H9 (cell line): ENCODE data around the gene ACTRT3. TPM values are rescaled to one million over a fixed set of nuclear protein-coding genes. Genes with fewer than 3 reads are reported as not detected.

Experiments used
- DNase-seq: peaks from one replicate; pipeline ENCODE4 v3.0.0-alpha.2; 2017
- H2AFZ ChIP-seq: one replicate; pipeline ENCODE4 v1.6.1; 2013; ENCODE audit warnings: mild to moderate bottlenecking, low read length, control low read depth, moderate library complexity
- H2AK5ac ChIP-seq: 2 replicates; pipeline ENCODE4 v1.6.1; 2013; ENCODE audit warnings: low read length, control low read depth, mixed read lengths; ENCODE audit not compliant: insufficient read length
- H2BK120ac ChIP-seq: one replicate; pipeline ENCODE4 v1.6.1; 2013; ENCODE audit warnings: low read depth, mild to moderate bottlenecking, low read length, control low read depth, inconsistent platforms; ENCODE audit not compliant: poor library complexity, severe bottlenecking
- H2BK12ac ChIP-seq: 2 replicates; pipeline ENCODE4 v1.6.1; 2013; ENCODE audit warnings: low read length, control low read depth, mixed read lengths, low read depth; ENCODE audit not compliant: insufficient read length
- H2BK15ac ChIP-seq: 2 replicates; pipeline ENCODE4 v1.6.1; 2013; ENCODE audit warnings: low read depth, low read length, control low read depth
- H2BK20ac ChIP-seq: one replicate; pipeline ENCODE4 v1.6.1; 2013; ENCODE audit warnings: low read depth, mild to moderate bottlenecking, low read length, control low read depth, inconsistent platforms; ENCODE audit not compliant: poor library complexity, severe bottlenecking
- H2BK5ac ChIP-seq: 2 replicates; pipeline ENCODE4 v1.6.1; 2013; ENCODE audit warnings: low read length, control low read depth, mixed read lengths; ENCODE audit not compliant: insufficient read length
- H3K14ac ChIP-seq: 2 replicates; pipeline ENCODE4 v1.6.1; 2013; ENCODE audit warnings: low read length, control low read depth; ENCODE audit not compliant: insufficient read depth
- H3K18ac ChIP-seq: 2 replicates; pipeline ENCODE4 v1.6.1; 2013; ENCODE audit warnings: low read depth, mild to moderate bottlenecking, mixed read lengths, low read length, control low read depth; ENCODE audit not compliant: insufficient read length
- H3K23ac ChIP-seq: 2 replicates; pipeline ENCODE4 v1.6.1; 2013; ENCODE audit warnings: low read length, control low read depth, mixed read lengths, low read depth; ENCODE audit not compliant: insufficient read length
- H3K23me2 ChIP-seq: 2 replicates; pipeline ENCODE4 v1.6.1; 2013; ENCODE audit warnings: low read depth, mild to moderate bottlenecking, mixed read lengths, low read length, control low read depth; ENCODE audit not compliant: insufficient read length, poor library complexity, severe bottlenecking
- H3K27ac ChIP-seq: 2 replicates; pipeline ENCODE4 v1.5.1; 2013; ENCODE audit warnings: low read length, control low read depth, mixed read lengths, low read depth; ENCODE audit not compliant: insufficient read length
- H3K27me3 ChIP-seq: 2 replicates; pipeline ENCODE4 v1.6.1; 2013; ENCODE audit warnings: low read length, control low read depth, inconsistent platforms; ENCODE audit not compliant: insufficient read depth
- H3K4ac ChIP-seq: 2 replicates; pipeline ENCODE4 v1.6.1; 2013; ENCODE audit warnings: low read depth, mild to moderate bottlenecking, control low read depth, inconsistent platforms, low read length, moderate library complexity
- H3K4me1 ChIP-seq: 2 replicates; pipeline ENCODE4 v1.6.1; 2013; ENCODE audit warnings: low read length, control low read depth, inconsistent platforms; ENCODE audit not compliant: insufficient read depth
- H3K4me2 ChIP-seq: 2 replicates; pipeline ENCODE4 v1.6.1; 2013; ENCODE audit warnings: low read length, control low read depth, mixed read lengths; ENCODE audit not compliant: insufficient read length, insufficient read depth
- H3K56ac ChIP-seq: 2 replicates; pipeline ENCODE4 v1.6.1; 2013; ENCODE audit warnings: low read depth, mild to moderate bottlenecking, mixed read lengths, low read length, control low read depth; ENCODE audit not compliant: insufficient read length
- H3K79me1 ChIP-seq: 2 replicates; pipeline ENCODE4 v1.6.1; 2013; ENCODE audit warnings: low read depth, mild to moderate bottlenecking, moderate library complexity, low read length, control low read depth, inconsistent platforms; ENCODE audit not compliant: insufficient read depth, poor library complexity, severe bottlenecking
- H3K79me2 ChIP-seq: 2 replicates; pipeline ENCODE4 v1.6.1; 2013; ENCODE audit warnings: low read length, control low read depth, inconsistent platforms; ENCODE audit not compliant: insufficient read depth
- H3K9ac ChIP-seq: 2 replicates; pipeline ENCODE4 v1.6.1; 2013; ENCODE audit warnings: low read length, control low read depth, mixed read lengths; ENCODE audit not compliant: insufficient read length; ENCODE audit errors: extremely low read depth
- H3K9me3 ChIP-seq: one replicate; pipeline ENCODE4 v1.6.1; 2013; ENCODE audit warnings: low read depth, low read length, inconsistent platforms; ENCODE audit not compliant: control insufficient read depth
- H3T11ph ChIP-seq: one replicate; pipeline ENCODE4 v1.6.1; 2013; ENCODE audit warnings: mild to moderate bottlenecking, low read length, control low read depth, inconsistent platforms
- H4K20me1 ChIP-seq: one replicate; pipeline ENCODE4 v1.6.1; 2013; ENCODE audit not compliant: control insufficient read depth, insufficient read length, insufficient read depth
- H4K5ac ChIP-seq: 2 replicates; pipeline ENCODE4 v1.6.1; 2013; ENCODE audit warnings: low read depth, mild to moderate bottlenecking, mixed read lengths, low read length, control low read depth; ENCODE audit not compliant: insufficient read length
- H4K8ac ChIP-seq: replicated peaks from 2 replicates; pipeline ENCODE4 v1.6.1; 2013; ENCODE audit warnings: low read length, control low read depth, mixed read lengths, low read depth; ENCODE audit not compliant: insufficient read length
- H4K91ac ChIP-seq: 2 replicates; pipeline ENCODE4 v1.6.1; 2013; ENCODE audit warnings: low read depth, mild to moderate bottlenecking, moderate library complexity, mixed read lengths, low read length, control low read depth; ENCODE audit not compliant: insufficient read length
- H3K27ac Mint-ChIP-seq, 3 experiments: 2 replicates in 2 of 3; 3 replicates in 1 of 3; pipeline ENCODE4 v1.8.0; 2020 to 2021; ENCODE audit warnings: mixed read lengths in 3 of 3, mild to moderate bottlenecking in 1 of 3, moderate library complexity in 1 of 3
- H3K27me3 Mint-ChIP-seq: 2 replicates; pipeline ENCODE4 v1.8.0; 2021; ENCODE audit warnings: low read depth, mild to moderate bottlenecking, moderate library complexity, mixed read lengths
- H3K36me3 Mint-ChIP-seq, 3 experiments: 2 replicates in 2 of 3; 3 replicates in 1 of 3; pipeline ENCODE4 v1.8.0; 2020 to 2021; ENCODE audit warnings: low read depth in 3 of 3, mixed read lengths in 3 of 3; ENCODE audit not compliant: insufficient read depth in 1 of 3
- H3K4me1 Mint-ChIP-seq, 2 experiments: 2 replicates each; pipeline ENCODE4 v1.8.0; 2020; ENCODE audit warnings: mixed read lengths in 2 of 2
- H3K4me3 Mint-ChIP-seq, 2 experiments: 2 replicates in 1 of 2; 3 replicates in 1 of 2; pipeline ENCODE4 v1.8.0; 2020 to 2021; ENCODE audit warnings: mild to moderate bottlenecking in 2 of 2, mixed read lengths in 2 of 2, moderate library complexity in 1 of 2
- H3K9me3 Mint-ChIP-seq, 2 experiments: 2 replicates in 1 of 2; 3 replicates in 1 of 2; pipeline ENCODE4 v1.8.0; 2020; ENCODE audit warnings: mild to moderate bottlenecking in 2 of 2, mixed read lengths in 2 of 2, moderate library complexity in 1 of 2
- CTCF ChIP-seq: fragments of 200-600 bp; sonication (generic); conservative IDR thresholded peaks from 3 replicates; pipeline ENCODE4 v1.8.0; 2021; ENCODE audit warnings: antibody characterized with exemption, mild to moderate bottlenecking
- WGBS: extraction: QIAGEN DNeasy Blood & Tissue Kit; methylation state at CpG from one replicate; pipeline ENCODE4 v1.1.7; 2013; ENCODE audit warnings: missing lambda C conversion rate, low lambda C conversion rate, mixed read lengths; ENCODE audit not compliant: insufficient read length; ENCODE audit errors: extremely low coverage; 5-methylcytosine and 5-hydroxymethylcytosine counted together
- total RNA-seq: library from RNA; stranded (reverse); gene quantifications from 2 replicates; pipeline ENCODE4 v1.2.1, GENCODE V29; 2021

ACTRT3 gene
- total RNA-seq, 1 experiment from 2014 or later: 5.9 TPM

DNA sequence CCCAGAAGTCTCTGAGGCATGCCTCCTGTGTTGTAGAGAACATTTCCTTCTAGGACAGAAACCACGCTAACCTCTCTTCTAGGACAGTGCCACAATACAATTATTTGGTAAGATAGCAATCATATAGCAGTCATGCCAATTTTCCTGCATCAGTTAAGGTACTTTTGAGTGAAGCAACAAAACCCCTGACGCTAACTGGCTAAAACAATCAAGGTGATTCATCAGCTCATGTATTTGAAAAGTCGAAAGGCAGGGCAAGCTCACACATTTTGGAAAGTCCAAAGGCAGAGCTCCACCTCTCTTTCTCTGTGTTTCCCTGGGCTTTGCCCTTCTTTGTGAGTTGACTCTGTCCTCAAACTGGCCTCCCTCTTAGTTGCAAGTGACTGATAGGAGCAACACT is 14.7 kb downstream of the ACTRT3 start:
- H3K4me3 Mint-ChIP-seq: no peak overlapping the region
- no peak for TF ChIP-seq CTCF

More for the DNA sequence above, 14.7 kb downstream of the ACTRT3 start:
- Histone ChIP-seq H3K18ac (no peak overlapping the region), H4K5ac (no peak overlapping the region), H3K9ac (no peak overlapping the region), H3K79me1 (no peaks in the 10 kb centered on the region), H3K23me2 (no peaks in the 10 kb centered on the region), H3K4me2 (no peak overlapping the region), H3K4me1 (no peaks in the 10 kb centered on the region), H2BK5ac (no peak overlapping the region), H3K27ac (no peak overlapping the region), H3K23ac (no peak overlapping the region), H2BK120ac (no peak overlapping the region), H3K9me3 (no peaks in the 10 kb centered on the region), H3K14ac (no peak overlapping the region), H3T11ph (no peak overlapping the region), H2AFZ (no peak overlapping the region), H4K20me1 (no peaks in the 10 kb centered on the region), H3K56ac (no peak overlapping the region), H4K91ac (no peak overlapping the region), H2BK12ac (no peak overlapping the region), H4K8ac (no peak overlapping the region), H3K27me3 (no peaks in the 10 kb centered on the region), H3K79me2 (no peaks in the 10 kb centered on the region), H2AK5ac (no peak overlapping the region), H3K4ac (no peak overlapping the region), H2BK15ac (no peak overlapping the region), H2BK20ac (no peak overlapping the region)
- H3K27me3 Mint-ChIP-seq: no peaks in the 10 kb centered on the region
- peaks cover 0 to 4% of the 10 kb centered on the region in 2 experiments; a peak in 1 of 4 replicates for H3K4me1 Mint-ChIP-seq
- peaks cover 0 to 3% of the 10 kb centered on the region in 2 experiments; a peak in 2 of 5 replicates for H3K9me3 Mint-ChIP-seq
- no CpG with 5 or more reads among the region's 3 CpGs for WGBS
- DNase-seq: no peak
- no peak overlapping the region for H3K27ac Mint-ChIP-seq
- H3K36me3 Mint-ChIP-seq: no peaks in the 10 kb centered on the region
